Hepatic stellate cell (primary cell): ENCODE results near the gene IL9.

Experiments
- DNase-seq: peaks from one replicate; pipeline ENCODE4 v3.0.0; 2011; ENCODE audit warnings: low spot score

The IL9 gene

GRCh38 chr5:135891268-135891667, 4.4 kb downstream of the IL9 start:
- DNase-seq = no peak

DNA sequence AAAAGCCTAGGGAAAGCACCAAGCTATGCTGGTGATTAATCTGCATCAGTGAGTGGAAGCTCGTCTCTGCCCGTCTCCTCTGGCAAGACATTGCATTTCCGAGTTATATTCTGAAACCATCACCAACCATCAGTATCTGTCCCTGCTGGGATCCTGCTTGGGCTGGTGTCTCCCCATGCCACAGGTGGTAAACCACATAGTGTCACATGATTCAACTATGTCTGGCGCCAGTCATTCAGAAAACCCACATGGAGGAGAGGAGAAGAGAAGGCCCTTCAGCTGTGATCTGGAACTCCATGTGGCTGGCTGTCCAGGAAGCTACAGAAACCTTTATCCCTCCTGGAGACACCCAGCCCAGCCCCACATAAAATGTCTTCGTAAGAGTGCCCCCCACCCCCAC, 4.8 kb downstream of the IL9 start:
- no peak for DNase-seq

DNA sequence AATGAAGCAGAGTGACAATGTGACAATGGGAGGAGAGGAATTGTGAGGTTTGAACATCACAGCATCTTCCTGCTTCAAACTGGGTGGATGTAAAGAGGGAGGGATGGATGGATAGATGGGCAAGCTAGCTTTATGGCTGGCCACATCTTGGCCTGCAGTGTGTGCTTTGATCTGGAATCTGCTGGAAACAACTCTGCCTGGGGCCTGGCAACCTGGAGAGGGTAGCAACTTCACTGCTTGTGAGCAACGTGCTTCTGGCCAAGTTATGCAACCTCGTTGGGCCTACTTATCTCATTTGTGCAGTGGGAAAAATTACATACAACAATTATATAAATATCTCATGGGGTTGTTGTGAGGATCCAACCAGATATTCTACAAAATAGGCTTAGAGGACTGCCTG, 5.3 kb downstream of the IL9 start:
- DNase-seq = no peak

GRCh38 chr5:135887881-135888614, 7.6 kb downstream of the IL9 start:
- no peak for DNase-seq

- peak; percentile 63 for DNase-seq
Observed at GRCh38 chr5:135887447-135887864, 8.2 kb downstream of the IL9 start.

GRCh38 chr5:135886136-135886535, 9.5 kb downstream of the IL9 start:
- DNase-seq = no peak

- DNase-seq = no peak
Observed at GRCh38 chr5:135885031-135885430, 10.6 kb downstream of the IL9 start.

DNA sequence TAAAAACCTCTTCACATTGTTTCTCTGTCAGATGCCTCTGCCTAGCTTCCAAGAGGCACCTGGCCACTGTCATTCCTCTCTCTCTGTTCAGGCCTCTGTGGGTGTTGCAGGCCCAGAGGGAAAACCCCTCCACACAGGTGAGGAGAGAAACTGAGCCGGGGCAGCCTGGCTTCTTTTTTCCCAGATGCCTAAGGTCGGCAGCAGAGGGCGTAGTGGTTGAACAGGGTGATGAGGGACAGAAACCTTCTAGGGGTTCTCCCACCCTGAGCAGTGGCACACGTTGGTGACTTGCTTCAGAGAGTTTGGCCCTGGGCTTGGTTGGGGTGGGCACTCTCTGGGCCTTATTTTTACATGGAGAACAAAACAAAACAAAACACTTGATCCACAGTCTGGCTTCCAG, 12.2 kb downstream of the IL9 start:
- DNase-seq = no peak

GRCh38 chr5:135883026-135883425, 12.6 kb downstream of the IL9 start:
- no peak for DNase-seq

GRCh38 chr5:135881819-135882218, 13.8 kb downstream of the IL9 start:
- no peak for DNase-seq

- no peak for DNase-seq
Observed at GRCh38 chr5:135881244-135881643, 14.4 kb downstream of the IL9 start.

DNA sequence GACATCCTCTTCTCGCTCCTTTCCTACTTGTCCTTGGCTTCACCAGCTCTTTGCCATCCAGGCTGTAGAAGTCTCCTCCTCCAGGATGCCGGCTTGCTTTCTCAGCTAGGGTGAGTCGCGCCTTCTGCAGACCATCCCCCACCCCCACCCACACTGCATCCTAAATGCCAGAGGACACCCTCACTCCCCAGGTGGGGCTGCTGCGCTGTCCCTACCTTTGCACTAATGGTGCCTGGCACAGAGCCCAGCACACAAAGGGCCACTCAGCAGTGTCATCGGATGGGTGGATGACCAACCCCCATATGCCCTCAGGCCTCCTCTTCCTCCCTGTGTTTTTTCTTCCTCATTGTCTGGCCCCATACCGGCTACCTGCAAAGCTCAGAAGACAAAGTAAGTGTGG, 14.8 kb downstream of the IL9 start:
- no peak for DNase-seq

DNA sequence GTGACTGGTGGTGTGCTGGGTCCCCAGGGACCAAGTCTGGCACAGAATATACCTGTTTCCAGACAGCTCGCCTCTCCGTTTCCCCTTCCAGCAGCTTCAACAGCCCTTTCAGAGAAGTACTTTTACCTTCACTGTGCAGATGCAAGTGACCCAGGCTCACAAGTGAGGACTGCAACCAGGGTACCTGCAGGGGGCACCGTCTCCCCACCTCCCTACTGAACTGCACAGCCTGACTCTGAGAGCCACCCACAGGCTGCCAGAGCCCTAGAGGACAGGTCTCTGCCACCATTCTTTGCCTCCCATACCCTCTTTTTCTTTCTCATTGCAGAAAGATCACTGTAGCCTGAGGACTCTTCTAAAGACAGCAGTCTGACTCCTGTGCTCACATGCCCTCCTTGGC, 15.4 kb downstream of the IL9 start:
- no peak for DNase-seq

- no peak for DNase-seq
Observed at GRCh38 chr5:135879591-135879990, 16.1 kb downstream of the IL9 start.

GRCh38 chr5:135878156-135878620, 17.5 kb downstream of the IL9 start:
- no peak for DNase-seq

GRCh38 chr5:135877570-135878155, 18.0 kb downstream of the IL9 start:
- DNase-seq = no peak

- DNase-seq = no peak
Observed at GRCh38 chr5:135876146-135876545, 19.5 kb downstream of the IL9 start.

DNA sequence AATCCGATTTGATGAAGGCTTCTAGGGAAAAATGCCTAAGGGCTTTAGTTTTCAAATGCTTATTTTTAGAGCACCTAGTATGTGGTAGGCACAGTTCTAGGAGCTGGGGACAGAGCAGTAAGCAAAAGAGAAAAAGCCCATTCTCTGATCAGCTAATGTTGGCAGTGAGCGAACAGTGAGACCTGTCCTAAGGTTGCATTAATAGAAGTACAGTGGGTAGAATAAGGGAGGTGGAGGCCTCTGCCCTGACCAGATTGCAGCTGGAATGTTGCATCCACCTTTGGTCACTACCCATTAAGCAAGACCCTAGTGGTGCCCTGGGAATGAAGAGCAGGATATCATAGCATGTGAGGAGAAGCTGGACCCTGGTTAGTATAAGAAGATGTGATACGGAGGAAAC, 20.1 kb downstream of the IL9 start:
- no peak for DNase-seq

DNA sequence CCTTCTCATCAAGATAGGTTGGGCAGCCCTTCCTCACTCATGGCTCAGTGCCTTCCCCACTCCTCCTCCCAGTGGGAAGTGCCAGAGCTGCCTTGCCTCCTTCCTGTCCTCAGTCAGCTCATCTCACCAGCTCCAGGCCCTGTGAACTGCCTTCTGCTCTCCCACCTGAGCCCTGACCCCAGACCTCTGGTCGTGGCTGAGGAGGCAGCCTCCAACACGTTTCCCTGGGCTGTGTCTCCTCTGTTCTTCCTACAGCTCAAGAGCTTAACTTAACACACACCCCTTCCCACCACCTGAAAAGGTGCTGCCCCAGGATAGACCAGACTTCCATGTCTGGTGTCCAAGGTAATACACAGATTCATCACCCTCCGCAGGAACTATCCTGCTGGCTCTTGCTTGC, 21.2 kb downstream of the IL9 start:
- no peak for DNase-seq

DNA sequence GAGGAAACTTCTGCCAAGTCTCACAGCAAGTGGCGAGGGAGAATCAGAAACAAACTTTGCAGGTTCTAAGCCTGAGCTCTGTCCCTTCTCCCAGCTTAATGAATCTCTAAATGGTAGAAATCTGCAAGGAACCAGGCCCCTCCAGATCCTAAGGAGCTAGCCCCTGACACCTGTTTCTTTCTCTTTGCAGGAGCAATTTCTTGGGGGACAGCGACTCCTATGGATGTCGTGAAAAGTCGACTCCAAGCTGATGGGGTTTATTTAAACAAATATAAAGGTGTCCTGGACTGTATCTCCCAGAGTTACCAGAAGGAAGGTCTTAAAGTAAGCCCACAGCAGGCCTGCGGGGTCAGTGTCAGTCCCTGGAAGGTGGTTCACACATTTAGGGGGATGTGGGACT, 21.8 kb downstream of the IL9 start:
- no peak for DNase-seq

- no peak for DNase-seq
Observed at GRCh38 chr5:135871268-135871915, 24.2 kb downstream of the IL9 start.

- DNase-seq = no peak
Observed at GRCh38 chr5:135869935-135870334, 25.7 kb downstream of the IL9 start.

- no peak for DNase-seq
Observed at GRCh38 chr5:135869276-135869675, 26.4 kb downstream of the IL9 start.
